Measurements from ENCODE around the gene POLD4.

POLD4 gene

DNA sequence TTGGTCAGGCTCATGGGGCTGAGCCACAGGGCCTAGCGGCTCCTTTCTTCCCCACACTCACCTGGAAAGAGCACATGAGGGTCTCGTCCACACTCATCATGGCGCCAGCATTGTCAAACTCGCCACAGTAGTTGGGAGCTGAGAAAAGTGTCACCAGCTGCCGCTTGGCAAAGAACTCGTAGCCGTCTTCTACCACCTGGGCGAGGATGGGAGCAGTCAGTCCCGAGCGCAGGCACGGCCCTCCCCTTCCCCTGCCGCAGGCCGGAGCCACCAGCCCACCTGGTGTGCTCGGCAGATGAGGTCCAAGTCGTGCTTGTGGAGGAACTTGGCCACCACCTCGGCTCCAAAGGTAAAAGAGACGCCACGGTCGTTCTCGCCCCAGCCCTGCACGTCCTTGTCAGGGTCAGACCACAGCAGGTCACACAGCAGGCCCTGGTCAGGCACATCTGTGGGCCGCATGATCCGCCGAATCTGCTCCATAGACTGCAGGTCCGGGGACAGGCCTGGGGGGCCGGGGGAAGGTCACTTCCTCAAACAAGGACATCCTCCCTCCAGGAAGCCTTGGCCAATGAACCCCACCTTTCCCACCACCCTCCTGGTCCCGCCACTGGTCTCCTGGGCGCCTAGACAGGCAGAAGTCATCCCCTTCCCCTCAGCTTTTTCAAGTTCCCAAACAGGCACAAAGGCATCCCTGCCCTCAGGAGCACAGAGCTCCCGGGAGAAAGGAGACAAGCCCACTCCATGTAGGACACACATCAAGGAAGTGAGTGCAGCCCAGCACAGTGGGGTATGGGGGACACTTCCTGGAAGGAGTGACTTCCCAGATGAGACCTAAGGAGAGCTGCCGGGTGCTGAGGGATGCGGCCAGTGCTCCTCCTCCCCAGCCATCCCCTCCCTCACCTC lies 45.6 kb upstream of the POLD4 start:
- TF ChIP-seq POLR2AphosphoS5 (IDR thresholded peaks at IDR 0.05; ENCODE audit: low read depth, low read length): 0 out of 2 replicates have a peak, but pooled peaks have one; percentile 35
- TF ChIP-seq, protein P1, sequence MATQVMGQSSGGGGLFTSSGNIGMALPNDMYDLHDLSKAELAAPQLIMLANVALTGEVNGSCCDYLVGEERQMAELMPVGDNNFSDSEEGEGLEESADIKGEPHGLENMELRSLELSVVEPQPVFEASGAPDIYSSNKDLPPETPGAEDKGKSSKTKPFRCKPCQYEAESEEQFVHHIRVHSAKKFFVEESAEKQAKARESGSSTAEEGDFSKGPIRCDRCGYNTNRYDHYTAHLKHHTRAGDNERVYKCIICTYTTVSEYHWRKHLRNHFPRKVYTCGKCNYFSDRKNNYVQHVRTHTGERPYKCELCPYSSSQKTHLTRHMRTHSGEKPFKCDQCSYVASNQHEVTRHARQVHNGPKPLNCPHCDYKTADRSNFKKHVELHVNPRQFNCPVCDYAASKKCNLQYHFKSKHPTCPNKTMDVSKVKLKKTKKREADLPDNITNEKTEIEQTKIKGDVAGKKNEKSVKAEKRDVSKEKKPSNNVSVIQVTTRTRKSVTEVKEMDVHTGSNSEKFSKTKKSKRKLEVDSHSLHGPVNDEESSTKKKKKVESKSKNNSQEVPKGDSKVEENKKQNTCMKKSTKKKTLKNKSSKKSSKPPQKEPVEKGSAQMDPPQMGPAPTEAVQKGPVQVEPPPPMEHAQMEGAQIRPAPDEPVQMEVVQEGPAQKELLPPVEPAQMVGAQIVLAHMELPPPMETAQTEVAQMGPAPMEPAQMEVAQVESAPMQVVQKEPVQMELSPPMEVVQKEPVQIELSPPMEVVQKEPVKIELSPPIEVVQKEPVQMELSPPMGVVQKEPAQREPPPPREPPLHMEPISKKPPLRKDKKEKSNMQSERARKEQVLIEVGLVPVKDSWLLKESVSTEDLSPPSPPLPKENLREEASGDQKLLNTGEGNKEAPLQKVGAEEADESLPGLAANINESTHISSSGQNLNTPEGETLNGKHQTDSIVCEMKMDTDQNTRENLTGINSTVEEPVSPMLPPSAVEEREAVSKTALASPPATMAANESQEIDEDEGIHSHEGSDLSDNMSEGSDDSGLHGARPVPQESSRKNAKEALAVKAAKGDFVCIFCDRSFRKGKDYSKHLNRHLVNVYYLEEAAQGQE (IDR thresholded peaks at IDR 0.05; ENCODE audit: insufficient read depth in 1 of 2, low read depth in 2 of 2, low read length in 2 of 2): no peak

DNA sequence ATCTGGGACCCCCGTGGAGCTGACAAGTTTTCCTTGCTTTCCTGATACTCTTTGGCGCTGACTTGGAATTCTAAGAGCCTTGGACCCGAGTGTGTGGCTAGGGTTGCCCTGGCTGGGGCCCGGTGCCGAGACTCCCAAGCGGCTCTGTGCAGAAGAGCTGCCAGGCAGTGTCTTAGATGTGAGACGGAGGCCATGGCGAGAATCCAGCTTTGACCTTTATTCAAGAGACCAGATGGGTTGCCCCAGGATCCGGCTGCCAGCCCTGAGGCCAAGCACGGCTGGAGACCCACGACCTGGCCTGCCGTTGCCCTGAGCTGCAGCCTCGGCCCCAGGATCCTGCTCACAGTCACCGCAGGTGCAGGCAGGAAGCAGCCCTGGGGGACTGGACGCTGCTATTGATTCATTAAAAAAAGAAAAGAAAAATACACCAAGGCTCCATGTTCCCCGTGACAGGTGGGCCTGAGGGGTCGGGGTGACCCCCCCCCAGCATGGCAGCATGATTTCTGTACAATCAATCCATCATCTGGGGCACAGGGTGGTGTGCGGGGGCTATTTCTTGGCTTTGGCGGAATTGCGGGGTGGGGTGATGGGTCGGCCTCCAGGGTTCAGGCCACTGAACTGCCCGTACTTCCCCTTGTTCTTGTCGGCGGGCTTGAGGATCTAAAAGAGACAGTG lies 44.8 kb upstream of the POLD4 start:
- no peak for TF ChIP-seq TAF1 (IDR thresholded peaks at IDR 0.05; ENCODE audit: borderline replicate concordance, insufficient read depth, low read length)
- TF ChIP-seq SIN3A (IDR thresholded peaks at IDR 0.05; ENCODE audit: borderline replicate concordance, insufficient read depth, low read length): no peak
- no peak for TF ChIP-seq FOXP2 (optimal IDR thresholded peaks at IDR 0.05; ENCODE audit: borderline replicate concordance, extremely low read depth, extremely low read length, insufficient read depth)
- TF ChIP-seq POLR2AphosphoS5 (IDR thresholded peaks at IDR 0.05; ENCODE audit: low read depth, low read length): no peak
- TF ChIP-seq, protein P1 (IDR thresholded peaks at IDR 0.05; ENCODE audit: insufficient read depth in 1 of 2, low read depth in 2 of 2, low read length in 2 of 2): no peak

DNA sequence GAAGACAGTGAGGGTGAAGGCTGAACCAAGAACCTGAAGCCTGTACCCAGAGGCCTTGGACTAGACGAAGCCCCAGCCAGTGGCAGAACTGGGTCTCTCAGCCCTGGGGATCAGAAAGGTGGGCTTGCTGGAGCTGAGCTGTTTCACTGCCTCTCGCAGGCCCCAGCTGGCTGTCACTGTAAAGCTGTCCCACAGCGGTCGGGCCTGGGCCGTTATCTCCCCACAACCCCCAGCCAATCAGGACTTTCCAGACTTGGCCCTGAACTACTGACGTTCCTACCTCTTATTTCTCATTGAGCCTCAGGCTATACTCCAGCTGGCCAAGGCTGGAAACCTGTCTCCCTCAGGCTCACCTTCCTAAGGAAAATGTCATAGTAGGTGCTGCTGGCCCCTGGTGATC lies 44.2 kb upstream of the POLD4 start:
- TF ChIP-seq POLR2AphosphoS5 (IDR thresholded peaks at IDR 0.05; ENCODE audit: low read depth, low read length) (no peak), TAF1 (IDR thresholded peaks at IDR 0.05; ENCODE audit: borderline replicate concordance, insufficient read depth, low read length) (no peak), FOXP2 (optimal IDR thresholded peaks at IDR 0.05; ENCODE audit: borderline replicate concordance, extremely low read depth, extremely low read length, insufficient read depth) (no peak), SIN3A (IDR thresholded peaks at IDR 0.05; ENCODE audit: borderline replicate concordance, insufficient read depth, low read length) (no peak)
- TF ChIP-seq, protein P1 (IDR thresholded peaks at IDR 0.05; ENCODE audit: insufficient read depth in 1 of 2, low read depth in 2 of 2, low read length in 2 of 2): no peak

DNA sequence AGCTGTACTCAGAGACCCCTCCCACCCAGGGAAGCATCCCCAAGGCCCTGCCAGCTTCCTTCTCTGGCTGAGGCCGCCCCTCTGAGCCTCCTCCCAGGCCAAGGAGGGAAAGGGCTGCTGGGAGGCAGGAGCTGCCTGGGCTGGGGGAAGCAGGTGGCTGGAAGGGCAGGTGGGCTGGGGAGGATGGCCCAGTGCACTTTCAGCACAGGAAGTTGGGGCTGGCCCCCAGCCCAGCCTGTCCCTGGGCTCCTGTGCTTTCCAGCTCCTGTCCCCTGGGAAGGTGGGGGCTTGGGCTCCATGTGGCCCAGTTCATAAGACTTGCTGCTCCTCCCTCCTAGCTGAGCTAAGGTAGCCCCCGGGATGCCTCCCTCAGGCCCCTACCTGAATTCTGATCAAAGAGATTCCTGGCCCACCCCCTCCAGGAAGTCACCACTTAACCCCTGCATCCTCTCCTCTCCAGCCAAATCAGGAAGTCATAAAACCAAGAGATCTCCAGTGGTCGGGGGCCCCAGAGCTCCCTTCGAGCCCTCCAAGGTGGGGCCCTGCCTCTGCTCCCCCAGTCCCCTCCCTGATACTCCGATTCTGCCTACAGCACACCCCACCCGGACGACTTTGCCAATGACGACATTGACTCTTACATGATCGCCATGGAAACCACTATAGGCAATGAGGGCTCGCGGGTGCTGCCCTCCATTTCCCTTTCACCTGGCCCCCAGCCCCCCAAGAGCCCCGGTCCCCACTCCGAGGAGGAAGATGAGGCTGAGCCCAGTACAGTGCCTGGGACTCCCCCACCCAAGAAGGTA lies 43.4 kb upstream of the POLD4 start:
- no peak for TF ChIP-seq TAF1 (IDR thresholded peaks at IDR 0.05; ENCODE audit: borderline replicate concordance, insufficient read depth, low read length)
- TF ChIP-seq POLR2AphosphoS5 (IDR thresholded peaks at IDR 0.05; ENCODE audit: low read depth, low read length): no peak; the same call in 1 of the 2 replicates
- no peak for TF ChIP-seq SIN3A (IDR thresholded peaks at IDR 0.05; ENCODE audit: borderline replicate concordance, insufficient read depth, low read length)
- TF ChIP-seq FOXP2 (optimal IDR thresholded peaks at IDR 0.05; ENCODE audit: borderline replicate concordance, extremely low read depth, extremely low read length, insufficient read depth): no peak
- TF ChIP-seq, protein P1 (IDR thresholded peaks at IDR 0.05; ENCODE audit: insufficient read depth in 1 of 2, low read depth in 2 of 2, low read length in 2 of 2): no peak
